GM19023 (cell line): ENCODE results near the gene TMIGD1.
A peak's percentile ranks its signal among the peaks of the same experiment; 100 is the strongest.

ENCODE experiments used
- ATAC-seq: cut with Tn5 transposase; IDR thresholded peaks from one replicate; pipeline ENCODE4 v1.9.1; 2021; ENCODE audit warnings: mild to moderate bottlenecking, moderate library complexity; ENCODE audit not compliant: unreplicated experiment

TMIGD1 gene, protein sequence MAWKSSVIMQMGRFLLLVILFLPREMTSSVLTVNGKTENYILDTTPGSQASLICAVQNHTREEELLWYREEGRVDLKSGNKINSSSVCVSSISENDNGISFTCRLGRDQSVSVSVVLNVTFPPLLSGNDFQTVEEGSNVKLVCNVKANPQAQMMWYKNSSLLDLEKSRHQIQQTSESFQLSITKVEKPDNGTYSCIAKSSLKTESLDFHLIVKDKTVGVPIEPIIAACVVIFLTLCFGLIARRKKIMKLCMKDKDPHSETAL

GRCh38 chr17:30333503-30334360, at the start of gene TMIGD1:
Gene TMIGD1 (minus strand): TSS chr17:30334057. CDS start chr17:30332133, 1,924 bp downstream.
- ATAC-seq: no peak

DNA sequence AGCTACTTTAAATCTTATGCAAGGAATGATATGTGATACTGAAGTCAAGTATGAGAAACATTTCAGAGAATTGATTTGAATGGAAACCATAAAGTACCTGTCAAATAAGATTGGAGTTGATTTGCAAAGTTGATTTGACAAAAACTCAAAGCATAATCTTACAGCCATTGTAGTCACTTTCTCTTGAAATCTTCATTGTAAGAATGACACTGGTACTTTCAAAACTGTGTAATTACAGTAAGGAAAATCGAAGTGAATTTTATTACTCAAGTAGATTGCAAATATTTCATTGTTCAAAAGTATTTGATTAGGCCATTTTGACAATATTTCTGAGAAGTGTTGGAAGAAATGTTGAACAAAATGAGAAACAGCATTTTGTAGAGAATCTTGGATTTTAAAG, 48.5 kb upstream of the TMIGD1 start:
- ATAC-seq: no peak

DNA sequence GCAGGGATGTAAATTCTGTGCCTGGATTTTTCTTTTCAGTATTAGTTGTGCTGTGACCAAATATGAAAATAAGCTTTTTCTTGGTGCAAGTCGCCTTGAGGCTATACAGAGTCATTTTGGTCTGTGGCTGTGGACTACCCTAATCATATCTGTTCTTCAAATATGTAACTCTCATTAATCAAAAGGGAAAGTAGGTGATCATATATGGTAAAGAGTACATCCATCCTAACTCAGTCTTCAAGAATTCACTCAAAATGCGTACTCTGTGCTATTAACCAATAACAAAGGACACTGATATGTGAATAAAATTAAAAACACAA, 47.4 kb upstream of the TMIGD1 start:
- no peak for ATAC-seq

DNA sequence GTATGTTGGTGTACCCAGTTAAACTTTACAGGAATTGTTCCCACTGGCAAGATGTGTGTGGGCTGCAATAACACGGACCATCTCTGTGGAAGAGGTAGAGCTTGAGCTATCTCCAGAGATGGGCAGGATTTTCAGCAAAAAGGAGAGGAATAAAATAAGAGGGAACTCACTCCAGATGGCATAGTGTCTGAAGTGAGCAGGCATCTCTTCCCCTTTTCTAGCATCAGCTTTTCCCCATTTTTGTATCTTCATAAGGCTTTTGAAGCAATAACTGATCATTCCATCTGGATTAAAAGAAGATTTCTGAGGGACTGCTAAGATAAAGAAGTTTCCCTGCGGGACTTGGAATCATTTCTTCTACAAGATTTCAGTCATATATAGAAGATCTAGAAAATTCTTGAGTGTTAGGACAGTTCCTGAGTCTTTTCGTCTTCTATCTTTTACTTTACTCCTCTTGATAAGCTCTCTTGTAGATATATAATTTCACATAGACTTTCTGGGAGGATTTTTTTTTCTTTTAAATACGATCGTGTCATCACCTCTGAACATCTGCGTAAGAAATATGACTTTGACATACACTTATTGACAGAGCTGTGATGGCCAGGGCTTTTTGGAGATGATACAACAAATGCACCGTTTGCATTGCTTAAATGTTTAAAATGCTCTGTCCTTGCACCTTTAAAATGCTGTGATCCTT, 46.9 kb upstream of the TMIGD1 start:
- no peak for ATAC-seq

GRCh38 chr17:30379903-30380381, 46.1 kb upstream of the TMIGD1 start:
- no peak for ATAC-seq

- peak; percentile 15 for ATAC-seq
These were observed 45.5 kb upstream of the TMIGD1 start for GRCh38 chr17:30379303-30379902.

DNA sequence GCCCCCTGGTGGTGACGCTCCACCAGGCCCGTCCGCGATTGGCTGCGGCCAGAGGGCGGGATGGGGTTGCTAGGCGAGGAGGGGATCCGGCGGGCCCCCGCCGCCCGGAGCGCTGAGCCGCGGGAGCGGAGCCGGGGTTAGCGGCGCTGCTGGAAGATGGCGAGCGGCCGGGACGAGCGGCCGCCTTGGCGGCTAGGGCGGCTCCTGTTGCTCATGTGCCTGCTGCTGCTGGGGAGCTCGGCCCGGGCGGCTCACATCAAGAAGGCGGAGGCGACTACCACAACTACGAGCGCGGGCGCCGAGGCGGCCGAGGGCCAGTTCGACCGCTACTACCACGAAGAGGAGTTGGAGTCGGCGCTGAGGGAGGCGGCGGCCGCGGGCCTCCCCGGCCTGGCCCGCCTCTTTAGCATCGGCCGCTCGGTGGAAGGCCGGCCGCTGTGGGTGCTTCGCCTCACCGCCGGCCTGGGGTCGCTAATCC, 45.0 kb upstream of the TMIGD1 start, which contains the start of gene CPD:
Gene CPD, plus strand, starts transcription at position 103 of the 478 bp plus-strand sequence. Its CDS starts 54 bp downstream, at position 157.
- peak; percentile 88 for ATAC-seq

- ATAC-seq: no peak
These were observed 44.5 kb upstream of the TMIGD1 start for GRCh38 chr17:30378241-30378824.

DNA sequence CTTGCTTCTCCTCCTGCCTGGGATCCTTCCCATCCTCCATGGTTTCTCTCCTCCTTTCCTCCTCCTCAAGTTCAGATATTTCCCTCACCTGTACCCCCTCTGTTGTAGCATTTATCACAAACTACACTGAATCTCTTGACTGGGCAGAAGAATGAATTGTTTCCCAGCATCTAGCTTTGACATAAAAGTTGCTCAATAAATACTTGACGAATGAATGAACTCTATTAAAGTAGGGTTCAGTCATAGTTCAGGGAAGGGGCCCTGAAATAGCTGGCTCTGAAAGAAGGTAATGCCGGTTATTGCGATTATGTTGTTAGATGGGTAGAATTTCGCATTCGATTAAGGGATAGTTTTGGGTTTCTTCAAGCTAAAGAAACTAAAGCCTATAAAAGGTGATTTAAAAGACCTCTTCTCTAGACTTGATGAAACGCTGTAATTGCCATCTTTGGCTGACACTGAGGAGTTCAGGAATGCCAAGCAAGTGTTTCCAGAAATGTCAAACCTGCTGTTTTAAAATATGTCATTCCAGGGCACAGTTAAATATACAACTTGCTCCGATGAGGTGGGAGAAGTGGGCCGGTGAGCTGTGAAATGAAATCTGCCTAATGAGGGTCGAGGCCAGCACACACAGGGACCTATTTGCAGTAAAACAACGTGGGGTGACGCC, 43.9 kb upstream of the TMIGD1 start:
- no peak for ATAC-seq

DNA sequence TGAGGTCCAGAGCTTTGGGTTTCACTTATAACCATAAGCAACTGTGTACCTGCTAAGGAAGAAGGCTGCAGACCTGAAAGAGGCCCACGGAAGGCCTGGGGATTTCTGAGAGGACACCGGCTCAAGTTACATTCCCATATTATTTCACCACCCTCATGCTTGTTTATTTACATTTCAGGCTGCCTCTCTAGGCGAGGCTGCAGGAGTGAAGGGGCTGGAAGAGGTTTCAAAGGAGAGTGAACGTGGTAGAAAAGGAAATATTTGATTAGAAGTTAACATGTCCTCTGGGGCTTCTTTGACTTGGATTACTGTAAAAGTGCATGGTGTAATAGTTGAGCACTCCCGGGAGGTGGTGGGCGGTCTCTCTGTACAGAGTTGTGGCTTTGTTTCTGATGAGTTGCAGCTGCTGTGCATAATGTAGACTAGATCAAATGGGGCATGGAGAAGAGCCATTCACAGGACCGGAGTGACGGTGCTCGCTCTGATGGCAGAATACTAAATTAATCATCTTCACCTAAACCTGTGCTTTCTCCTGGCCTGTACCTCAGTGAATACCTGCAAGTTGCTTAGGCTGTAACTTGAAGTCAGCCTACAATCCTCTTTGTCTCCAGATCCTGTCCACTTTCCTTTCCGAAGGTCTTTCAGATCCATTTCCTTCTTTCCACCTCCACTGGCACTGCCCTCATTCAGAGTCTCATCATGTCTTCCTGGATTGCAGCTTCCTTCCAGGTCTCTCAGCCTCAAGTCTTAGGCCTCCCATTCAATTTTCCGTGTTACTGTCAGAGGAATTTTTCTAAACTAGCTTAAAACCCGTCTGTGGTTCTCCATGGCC, 43.0 kb upstream of the TMIGD1 start:
- ATAC-seq: no peak

DNA sequence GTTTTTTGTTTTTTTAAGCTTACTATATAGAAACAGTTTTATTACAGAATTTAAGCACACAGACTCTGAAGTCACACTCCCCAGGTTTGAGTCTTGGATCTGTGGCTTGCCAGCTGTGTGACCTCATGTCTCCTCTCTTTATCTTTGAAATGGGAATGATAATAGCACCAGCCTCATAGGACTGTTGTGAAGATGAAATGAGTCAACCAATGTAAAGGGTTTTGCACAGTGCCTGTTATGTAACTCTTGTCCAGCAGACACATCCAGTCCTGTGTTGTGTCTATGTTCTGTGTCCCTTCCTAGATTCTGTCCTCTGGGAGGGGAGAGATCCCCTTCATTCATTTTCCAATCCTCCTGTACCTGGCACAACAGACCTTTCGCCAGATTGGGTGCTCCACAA, 41.8 kb upstream of the TMIGD1 start:
- no peak for ATAC-seq

- no peak for ATAC-seq
These were observed 38.9 kb upstream of the TMIGD1 start for GRCh38 chr17:30372755-30373154.

DNA sequence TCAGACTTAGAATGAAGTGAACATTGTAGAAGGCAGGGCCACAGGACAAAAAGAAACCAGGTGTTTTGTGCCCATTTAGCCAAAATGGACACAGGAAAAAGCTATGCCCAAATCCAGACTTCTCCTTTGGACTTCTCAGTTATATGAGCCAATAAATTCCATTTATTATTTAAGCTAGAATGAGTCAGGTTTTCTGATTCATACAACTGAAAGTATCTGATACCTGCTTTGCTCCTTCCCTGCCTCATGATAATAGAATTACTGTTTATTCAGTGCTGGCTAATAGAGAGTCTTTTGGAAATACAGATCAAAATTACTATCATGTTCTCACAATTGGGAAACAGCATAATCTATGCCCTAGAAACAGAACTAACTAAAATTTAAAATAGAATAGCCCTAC, 36.1 kb upstream of the TMIGD1 start:
- no peak for ATAC-seq

DNA sequence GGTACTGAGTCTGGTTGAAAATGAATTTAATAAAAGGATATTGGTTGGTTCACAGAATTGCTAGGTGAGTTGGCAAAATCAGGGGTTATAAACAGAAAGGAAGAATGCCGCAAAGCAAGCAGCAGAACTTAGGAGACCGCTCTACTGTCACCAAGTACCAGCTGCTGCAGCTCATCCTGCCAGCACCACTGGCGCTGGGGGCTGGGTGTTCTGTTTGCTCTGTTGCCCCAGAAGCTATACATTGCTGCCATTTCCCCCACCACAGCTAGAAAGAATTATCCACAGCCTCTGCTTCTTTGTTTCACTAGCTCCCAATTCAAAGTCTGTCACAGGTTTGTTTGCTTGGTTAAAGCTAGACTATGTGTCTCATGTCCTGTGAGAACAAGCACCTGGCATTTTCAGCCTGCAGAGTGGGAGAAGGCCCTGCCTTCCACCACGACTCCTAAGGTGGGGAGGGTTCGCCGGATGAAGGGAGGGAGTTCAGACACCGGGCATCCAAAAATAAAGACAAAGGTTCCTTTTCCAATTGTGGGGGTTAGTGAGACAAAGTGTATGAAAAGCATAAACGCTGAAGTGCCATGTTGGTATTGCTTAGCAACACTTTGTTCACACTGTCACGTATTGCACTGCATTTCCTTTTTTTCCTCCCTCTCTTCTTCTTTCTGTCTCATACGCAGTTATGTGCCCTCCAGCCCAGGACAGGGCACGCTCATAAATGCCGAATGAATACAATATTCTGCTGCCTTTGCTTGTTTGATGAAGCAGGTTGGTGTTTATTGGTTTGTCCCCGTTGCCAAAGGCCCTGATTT, 35.3 kb upstream of the TMIGD1 start:
- ATAC-seq: no peak

DNA sequence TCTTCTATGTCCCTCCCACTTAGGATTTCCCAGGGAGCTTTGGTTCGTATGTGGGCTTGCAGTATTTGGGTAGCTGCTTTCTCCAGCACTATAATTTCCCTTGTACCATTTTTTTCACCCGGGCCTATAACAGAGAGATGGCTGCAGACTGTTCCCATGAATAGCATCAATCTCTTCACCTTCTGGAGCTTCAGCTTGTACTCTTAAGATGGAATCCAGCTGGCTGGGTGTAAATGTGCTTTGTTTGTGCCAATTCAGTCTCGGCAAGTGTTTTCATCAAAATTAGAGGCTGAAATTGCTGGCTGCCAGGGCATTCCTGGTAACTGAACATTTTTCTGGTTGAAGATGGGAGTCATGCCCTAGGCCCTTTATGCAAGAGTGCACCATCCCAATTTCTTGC, 32.7 kb upstream of the TMIGD1 start:
- no peak for ATAC-seq

GRCh38 chr17:30363715-30364202, 29.9 kb upstream of the TMIGD1 start:
- peak; percentile 66 for ATAC-seq

- no peak for ATAC-seq
These were observed 28.0 kb upstream of the TMIGD1 start for GRCh38 chr17:30361766-30362279.
